Mesodermal cell (in vitro differentiated cells): ENCODE measurements around the gene TIGD2.
"Not testable (repeated sequence)": the region's sequence is repeated elsewhere in the genome, so short reads cannot be mapped to it uniquely, and the experiment has no call there.

Experiments used
- H3K27ac ChIP-seq: 2 replicates; pipeline ENCODE4 v1.7.0; 2013; ENCODE audit warnings: mild to moderate bottlenecking, low read depth, low read length, moderate library complexity; ENCODE audit not compliant: severe bottlenecking
- H3K36me3 ChIP-seq: 2 replicates; pipeline ENCODE4 v1.7.1; 2013; ENCODE audit warnings: mild to moderate bottlenecking, low read length, moderate library complexity; ENCODE audit not compliant: control insufficient read depth, insufficient read depth
- H3K4me1 ChIP-seq: one replicate; pipeline ENCODE4 v1.7.1; 2013; ENCODE audit warnings: mild to moderate bottlenecking, low read length; ENCODE audit not compliant: insufficient read depth, control insufficient read depth, poor library complexity, severe bottlenecking
- H3K4me3 ChIP-seq: 2 replicates; pipeline ENCODE4 v1.7.0; 2013; ENCODE audit warnings: low read length, control low read depth, mild to moderate bottlenecking; ENCODE audit not compliant: insufficient read depth, poor library complexity, severe bottlenecking; ENCODE audit errors: extremely low read depth
- H3K9me3 ChIP-seq: 2 replicates; pipeline ENCODE4 v1.7.1; 2013; ENCODE audit warnings: mild to moderate bottlenecking, low read length, moderate library complexity; ENCODE audit not compliant: control insufficient read depth
- WGBS, 2 experiments: methylation state at CpG; one replicate each; pipeline ENCODE4 v1.1.5; 2013; ENCODE audit warnings: missing lambda C conversion rate in 2 of 2; ENCODE audit not compliant: insufficient coverage in 2 of 2; 5-methylcytosine and 5-hydroxymethylcytosine counted together

The TIGD2 gene

GRCh38 chr4:89140168-89140759 is 28.9 kb downstream of the TIGD2 start:
- no peak overlapping the region for H3K4me3 ChIP-seq
- peaks cover 12% of the 10 kb centered on the region for H3K4me1 ChIP-seq
- WGBS, 2 experiments = 90 to 97% methylated on average over 6 of the region's 6 CpGs
- no peaks in the 10 kb centered on the region for H3K9me3 ChIP-seq
- no peak overlapping the region for H3K27ac ChIP-seq
- H3K36me3 ChIP-seq = no peaks in the 10 kb centered on the region

DNA sequence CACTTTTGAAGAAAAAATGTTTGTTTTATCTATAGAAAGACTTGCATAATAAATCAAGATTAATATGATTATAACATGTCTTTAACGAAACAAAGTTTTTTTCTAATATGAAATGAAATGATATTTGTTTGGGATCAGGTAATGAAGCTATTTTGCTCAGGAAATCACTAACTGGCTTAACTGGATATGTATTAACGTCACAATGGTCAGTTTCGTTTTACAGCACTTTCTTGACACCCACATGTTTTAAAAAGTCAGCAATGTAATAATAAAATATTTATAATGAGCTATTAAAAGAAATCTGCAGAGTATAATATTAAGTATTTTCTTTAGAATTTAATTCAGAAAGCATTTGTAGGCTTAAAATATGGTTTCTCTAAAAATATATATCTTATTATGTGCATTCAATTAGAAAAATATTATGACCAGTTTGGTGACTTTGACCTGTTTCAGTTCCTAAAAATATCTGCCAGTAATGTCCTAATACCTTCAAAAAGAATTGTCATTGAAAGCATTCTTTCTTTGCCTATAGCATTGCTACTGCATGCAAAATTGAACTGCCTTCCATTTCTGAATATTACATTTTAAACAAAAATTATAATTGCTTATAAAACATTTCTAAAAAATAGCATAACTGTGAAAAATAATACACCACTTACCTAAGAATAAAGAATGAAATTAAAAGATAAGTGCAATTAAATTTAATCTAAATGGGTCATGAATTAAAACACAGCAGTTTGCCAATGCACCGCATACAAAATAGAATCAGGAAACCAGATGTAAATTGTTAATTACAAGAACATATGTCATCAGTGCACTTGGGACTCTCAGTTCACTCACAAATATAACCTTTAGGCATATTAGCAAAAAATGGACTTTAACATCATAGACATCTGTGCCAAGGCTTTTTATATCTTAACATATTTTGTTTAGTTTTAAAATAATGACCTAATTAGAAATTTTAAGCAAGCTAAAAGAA is 31.6 kb downstream of the TIGD2 start:
- no peaks in the 10 kb centered on the region for H3K36me3 ChIP-seq
- H3K4me1 ChIP-seq = no peaks in the 10 kb centered on the region
- H3K27ac ChIP-seq = no peak overlapping the region
- WGBS, 2 experiments = 100% methylated on average over 1 of the region's 4 CpGs; no CpG with 5 or more reads in 1 of the 2 experiments
- no peak overlapping the region for H3K4me3 ChIP-seq
- H3K9me3 ChIP-seq = no peaks in the 10 kb centered on the region

DNA sequence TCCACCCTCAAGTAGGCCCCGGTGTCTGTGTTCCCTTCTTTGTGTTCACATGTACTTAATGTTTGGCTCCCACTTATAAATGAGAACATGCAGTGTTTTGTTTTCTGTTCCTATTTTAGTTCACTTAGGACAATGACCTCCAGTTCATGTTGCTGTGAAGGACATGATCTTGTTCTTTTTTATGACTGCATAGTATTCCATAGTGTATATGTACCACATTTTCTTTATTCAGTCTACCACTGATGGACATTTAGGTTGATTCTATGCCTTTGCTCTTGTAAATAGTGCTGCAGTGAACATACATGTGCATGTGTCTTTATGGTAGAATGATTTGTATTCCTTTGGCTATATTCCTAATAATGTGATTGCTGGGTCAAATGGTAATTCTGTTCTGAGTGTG is 33.3 kb downstream of the TIGD2 start:
- 100% methylated on average over 1 of the region's 1 CpG; no CpG with 5 or more reads in 1 of the 2 experiments for WGBS, 2 experiments
- not testable (repeated sequence) for H3K4me3 ChIP-seq, H3K36me3 ChIP-seq, H3K4me1 ChIP-seq, H3K27ac ChIP-seq, H3K9me3 ChIP-seq

- Histone ChIP-seq H3K4me3 (no peak overlapping the region), H3K9me3 (no peaks in the 10 kb centered on the region), H3K27ac (no peak overlapping the region), H3K4me1 (no peaks in the 10 kb centered on the region), H3K36me3 (no peaks in the 10 kb centered on the region)
- WGBS, 2 experiments = 71 to 100% methylated on average over 1 of the region's 2 CpGs
Measured at GRCh38 chr4:89146196-89146595, 34.9 kb downstream of the TIGD2 start.

GRCh38 chr4:89152972-89153371 is 41.6 kb downstream of the TIGD2 start:
- WGBS, 2 experiments = 42 to 53% methylated on average over 2 of the region's 2 CpGs
- no peaks in the 10 kb centered on the region for H3K36me3 ChIP-seq
- no peaks in the 10 kb centered on the region for H3K9me3 ChIP-seq
- H3K4me3 ChIP-seq = no peak overlapping the region
- no peaks in the 10 kb centered on the region for H3K4me1 ChIP-seq
- no peak overlapping the region for H3K27ac ChIP-seq

GRCh38 chr4:89156174-89156914 is 45.0 kb downstream of the TIGD2 start:
- H3K27ac ChIP-seq = no peak overlapping the region
- H3K4me1 ChIP-seq = no peaks in the 10 kb centered on the region
- H3K9me3 ChIP-seq = no peaks in the 10 kb centered on the region
- WGBS, 2 experiments = 85 to 94% methylated on average over 12 of the region's 12 CpGs
- H3K36me3 ChIP-seq = no peaks in the 10 kb centered on the region
- H3K4me3 ChIP-seq = no peak overlapping the region

- no peak overlapping the region for H3K27ac ChIP-seq
- H3K4me1 ChIP-seq = no peaks in the 10 kb centered on the region
- 94 to 98% methylated on average over 5 to 6 of the region's 7 CpGs for WGBS, 2 experiments
- no peaks in the 10 kb centered on the region for H3K9me3 ChIP-seq
- H3K4me3 ChIP-seq = no peak overlapping the region
- no peaks in the 10 kb centered on the region for H3K36me3 ChIP-seq
Measured at GRCh38 chr4:89157488-89158024, 46.2 kb downstream of the TIGD2 start.

DNA sequence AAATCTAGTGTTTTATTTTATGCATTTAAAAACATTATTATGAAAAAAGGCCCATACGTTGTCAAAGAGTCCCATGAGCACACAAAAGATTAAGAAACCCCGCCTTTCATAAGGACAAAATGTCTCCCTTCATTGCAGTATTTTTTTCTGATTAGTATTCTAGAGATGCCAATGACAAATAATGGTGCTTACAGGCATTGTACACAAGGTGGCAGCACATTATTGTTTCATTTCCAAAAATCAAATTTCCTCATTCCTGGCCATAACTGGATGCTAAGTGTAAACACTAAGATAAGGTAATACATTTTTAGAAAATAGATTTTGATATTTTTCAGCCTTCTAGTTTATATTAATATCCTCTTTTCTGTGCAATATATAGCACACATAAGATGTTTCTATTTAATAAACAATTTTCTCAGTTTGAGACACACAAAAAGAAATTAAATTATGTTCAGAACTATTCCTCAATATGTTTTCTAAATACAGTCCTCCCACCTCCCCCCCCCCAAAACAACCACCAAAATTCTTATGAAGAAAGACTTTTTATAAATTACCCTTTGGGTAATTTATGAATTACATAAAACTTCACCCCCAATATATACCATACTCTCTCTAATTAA is 47.7 kb downstream of the TIGD2 start:
- no peak overlapping the region for H3K27ac ChIP-seq
- H3K4me1 ChIP-seq = no peaks in the 10 kb centered on the region
- H3K36me3 ChIP-seq = no peaks in the 10 kb centered on the region
- H3K9me3 ChIP-seq = no peaks in the 10 kb centered on the region
- H3K4me3 ChIP-seq = no peak overlapping the region
- WGBS, 2 experiments = no CpG with 5 or more reads among the region's 2 CpGs

- no CpG with 5 or more reads among the region's 2 CpGs for WGBS, 2 experiments
- Histone ChIP-seq H3K27ac (no peak overlapping the region), H3K4me1 (no peaks in the 10 kb centered on the region), H3K36me3 (no peaks in the 10 kb centered on the region), H3K9me3 (no peaks in the 10 kb centered on the region), H3K4me3 (no peak overlapping the region)
Measured at GRCh38 chr4:89160806-89161205, 49.5 kb downstream of the TIGD2 start.

DNA sequence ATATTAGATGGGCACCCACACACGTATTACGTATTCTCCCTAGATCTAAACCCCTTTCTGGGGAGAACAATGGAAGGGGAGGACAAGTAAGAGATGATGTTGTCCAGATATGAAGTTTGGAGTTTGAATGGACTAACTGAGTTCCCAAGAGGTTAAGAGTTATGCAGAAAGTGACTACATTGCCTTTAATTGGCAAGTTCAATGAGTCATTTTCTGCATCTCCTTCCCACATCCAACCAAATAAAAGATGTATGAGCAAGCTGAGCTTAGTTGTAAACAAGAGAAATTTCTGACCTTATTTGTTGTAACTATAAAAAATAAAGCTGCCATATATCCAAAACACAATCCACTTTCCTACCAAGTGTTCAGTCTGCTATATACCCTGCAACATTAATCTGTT is 50.5 kb downstream of the TIGD2 start:
- Histone ChIP-seq H3K4me3 (no peak overlapping the region), H3K4me1 (no peaks in the 10 kb centered on the region), H3K27ac (no peak overlapping the region), H3K36me3 (no peaks in the 10 kb centered on the region), H3K9me3 (no peaks in the 10 kb centered on the region)
- WGBS, 2 experiments = no CpG with 5 or more reads among the region's 2 CpGs
